GM18861 (cell line): ENCODE results near the gene GPR137B.

Experiments
- ATAC-seq: cut with Tn5 transposase; IDR thresholded peaks from one replicate; pipeline ENCODE4 v1.9.1; 2021; ENCODE audit not compliant: unreplicated experiment

The GPR137B gene

DNA sequence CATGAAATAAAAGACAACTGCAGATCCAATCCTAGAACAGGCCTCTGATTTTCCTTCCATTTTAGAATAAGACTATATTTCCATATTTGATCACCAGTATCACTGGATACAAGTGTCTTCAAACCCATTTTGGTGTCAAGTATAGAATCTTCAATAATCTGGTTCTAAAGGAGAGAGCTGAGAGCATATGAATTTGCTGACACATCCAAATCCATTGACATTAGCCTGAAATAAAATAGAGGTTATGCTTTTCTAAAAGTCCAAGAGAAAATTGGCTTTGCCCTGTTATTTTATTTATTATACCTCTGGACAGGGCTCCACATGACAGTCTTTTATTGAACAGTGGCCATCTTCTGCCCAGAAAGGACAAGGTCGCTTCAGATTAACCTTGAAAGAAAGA is 110.8 kb downstream of the GPR137B start:
- ATAC-seq = no peak

DNA sequence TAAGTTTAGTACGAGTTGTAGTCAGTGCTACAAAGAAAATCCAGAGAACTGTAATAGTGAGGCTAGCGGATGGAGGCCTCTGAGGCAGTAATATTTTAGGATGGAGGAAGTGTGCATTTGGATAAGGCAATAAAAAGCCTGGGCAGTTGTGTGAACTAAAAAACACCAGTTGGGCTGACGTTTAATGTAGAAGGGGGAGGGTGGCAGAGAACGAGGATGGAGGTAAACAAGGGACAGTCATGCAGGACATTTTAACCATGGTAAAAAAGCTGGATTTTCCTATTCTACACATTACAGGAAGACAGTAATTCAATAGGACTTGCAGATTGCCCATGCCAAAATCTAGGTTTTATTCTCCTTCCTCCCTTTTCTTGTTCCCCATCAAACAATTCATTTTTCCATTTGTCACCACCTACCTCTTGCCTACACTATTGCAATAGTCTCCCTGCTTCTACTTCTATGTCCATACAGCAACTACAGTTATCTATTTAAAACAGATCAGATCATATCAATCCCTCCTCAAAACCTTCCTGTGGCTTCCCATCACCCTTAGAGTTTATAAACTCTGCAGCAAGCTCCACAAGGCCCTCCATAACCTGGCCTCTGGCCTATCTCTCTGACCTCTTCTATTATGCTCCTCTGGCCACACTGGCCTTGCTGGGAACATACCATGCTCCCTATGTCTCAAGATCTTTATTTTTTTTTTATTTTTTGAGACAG is 111.7 kb downstream of the GPR137B start:
- no peak for ATAC-seq

DNA sequence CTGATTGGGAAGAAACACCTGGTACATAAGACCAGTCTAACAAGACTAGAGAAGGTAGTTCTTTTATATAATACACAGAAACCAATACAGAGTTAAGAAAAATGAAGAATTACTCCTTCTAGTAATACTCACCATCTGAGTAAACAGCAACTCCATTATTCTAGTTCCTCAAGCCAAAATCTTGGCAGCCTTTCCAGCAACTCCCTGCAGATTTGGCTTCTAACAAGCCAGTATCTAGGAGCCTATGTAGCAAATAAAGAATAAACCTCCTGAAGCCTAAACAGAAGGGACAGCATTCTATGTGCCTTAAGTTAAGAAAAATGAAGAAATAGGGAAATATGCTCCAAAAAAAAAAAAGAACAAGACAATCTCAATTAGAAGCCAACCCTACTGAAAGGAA is 114.9 kb downstream of the GPR137B start:
- ATAC-seq = no peak

DNA sequence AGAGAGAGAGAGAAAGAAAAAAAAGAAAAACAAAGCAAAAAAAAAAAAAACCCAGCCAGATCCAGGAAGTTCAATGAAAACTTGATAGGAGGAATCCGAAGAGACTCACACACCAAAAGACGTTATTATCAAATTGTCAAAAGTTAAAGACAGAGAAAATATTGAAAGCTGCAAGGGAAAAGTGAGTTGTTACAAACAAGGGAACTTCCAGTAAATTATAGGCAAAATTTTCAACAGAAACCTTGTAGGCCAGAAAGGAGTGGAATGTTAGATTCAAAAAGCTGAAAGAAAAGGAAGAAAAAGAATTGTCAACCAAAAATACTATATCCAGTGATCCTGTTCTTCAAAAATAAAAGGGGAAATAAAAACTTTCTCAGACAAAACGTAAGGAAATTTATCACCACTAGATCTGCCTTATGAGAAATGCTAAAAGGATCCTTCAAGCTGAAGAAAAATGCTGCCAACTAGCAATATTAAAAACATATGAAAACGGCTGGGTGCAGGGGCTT is 115.8 kb downstream of the GPR137B start:
- no peak for ATAC-seq
